Neutrophil (primary cell): ENCODE data around the gene ACBD5.

ENCODE experiments used
- H3K27ac ChIP-seq: fragments of 200-600 bp; sonication (generic); 2 replicates; pipeline ENCODE4 v1.5.1; 2016; ENCODE audit warnings: mild to moderate bottlenecking, moderate library complexity
- H3K27me3 ChIP-seq: fragments of 200-600 bp; sonication (generic); 2 replicates; pipeline ENCODE4 v1.6.0; 2016; ENCODE audit warnings: mild to moderate bottlenecking
- H3K36me3 ChIP-seq: fragments of 200-600 bp; sonication (generic); 2 replicates; pipeline ENCODE4 v1.5.1; 2017
- H3K4me1 ChIP-seq, 2 experiments: fragments of 200-600 bp in 1 of 2; sonication (generic) in 1 of 2; 1 replicate in 1 of 2; 2 replicates in 1 of 2; pipeline versions ENCODE4 v1.5.1 to v1.6.1; 2013 to 2016; ENCODE audit warnings: low read depth in 1 of 2, low read length in 1 of 2, mild to moderate bottlenecking in 1 of 2, moderate library complexity in 1 of 2; ENCODE audit not compliant: control insufficient read depth in 1 of 2, insufficient read depth in 1 of 2
- H3K4me3 ChIP-seq, 2 experiments: fragments of 200-600 bp in 1 of 2; sonication (generic) in 1 of 2; 1 replicate in 1 of 2; 2 replicates in 1 of 2; pipeline ENCODE4 v1.5.1; 2013 to 2016; ENCODE audit warnings: low read depth in 1 of 2, low read length in 1 of 2, mild to moderate bottlenecking in 1 of 2, moderate library complexity in 1 of 2
- H3K9me3 ChIP-seq: fragments of 200-600 bp; sonication (generic); 2 replicates; pipeline ENCODE4 v1.5.1; 2016
- TF ChIP-seq, protein P1 (sequence below): fragments of 200-600 bp; sonication (generic); IDR thresholded peaks from 2 replicates; pipeline ENCODE4 v1.5.1; 2016; ENCODE audit warnings: antibody characterized with exemption

The ACBD5 gene

DNA sequence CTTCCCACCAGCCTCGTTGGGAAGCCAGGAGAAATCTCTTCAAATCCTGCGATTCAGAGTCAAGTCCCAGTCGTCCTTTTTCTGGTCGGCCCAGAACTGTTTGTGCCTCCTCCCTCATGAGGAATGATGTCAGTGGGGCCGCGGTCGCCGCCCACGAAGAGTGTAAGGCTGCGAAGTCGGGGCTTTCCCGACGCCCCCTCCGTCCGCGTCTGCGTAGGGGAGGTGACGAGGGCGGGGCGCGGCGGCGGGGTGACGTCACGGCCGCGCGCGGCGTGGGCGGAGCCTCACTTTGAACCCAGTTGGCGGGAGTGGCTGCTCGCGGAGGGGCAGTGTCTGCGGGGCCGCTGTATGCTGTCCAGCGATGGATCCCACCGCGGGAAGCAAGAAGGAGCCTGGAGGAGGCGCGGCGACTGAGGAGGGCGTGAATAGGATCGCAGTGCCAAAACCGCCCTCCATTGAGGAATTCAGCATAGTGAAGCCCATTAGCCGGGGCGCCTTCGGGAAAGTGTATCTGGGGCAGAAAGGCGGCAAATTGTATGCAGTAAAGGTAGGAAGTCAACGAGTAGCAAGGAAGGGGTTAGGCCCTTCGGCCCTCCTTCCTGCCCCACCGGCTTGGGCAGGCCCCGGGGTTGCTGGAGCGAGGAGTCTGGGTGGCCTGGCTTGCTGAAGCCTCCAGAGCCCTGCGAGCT is 85.4 kb downstream of the ACBD5 start, which contains the start of gene MASTL:
Gene MASTL, plus strand, starts transcription at position 287 of the 689 bp plus-strand sequence. Its CDS starts 75 bp downstream, at position 362.
- Histone ChIP-seq H3K36me3 (peaks cover 17% of the 10 kb centered on the region), H3K27me3 (no peaks in the 10 kb centered on the region), H3K4me1 (peaks cover 28 to 33% of the 10 kb centered on the region in 2 experiments), H3K4me3 (peak within 1 kb of the TSS; percentile 86 to 92), H3K9me3 (no peaks in the 10 kb centered on the region), H3K27ac (peak within 1 kb of the TSS; percentile 99)
- TF ChIP-seq, protein P1, sequence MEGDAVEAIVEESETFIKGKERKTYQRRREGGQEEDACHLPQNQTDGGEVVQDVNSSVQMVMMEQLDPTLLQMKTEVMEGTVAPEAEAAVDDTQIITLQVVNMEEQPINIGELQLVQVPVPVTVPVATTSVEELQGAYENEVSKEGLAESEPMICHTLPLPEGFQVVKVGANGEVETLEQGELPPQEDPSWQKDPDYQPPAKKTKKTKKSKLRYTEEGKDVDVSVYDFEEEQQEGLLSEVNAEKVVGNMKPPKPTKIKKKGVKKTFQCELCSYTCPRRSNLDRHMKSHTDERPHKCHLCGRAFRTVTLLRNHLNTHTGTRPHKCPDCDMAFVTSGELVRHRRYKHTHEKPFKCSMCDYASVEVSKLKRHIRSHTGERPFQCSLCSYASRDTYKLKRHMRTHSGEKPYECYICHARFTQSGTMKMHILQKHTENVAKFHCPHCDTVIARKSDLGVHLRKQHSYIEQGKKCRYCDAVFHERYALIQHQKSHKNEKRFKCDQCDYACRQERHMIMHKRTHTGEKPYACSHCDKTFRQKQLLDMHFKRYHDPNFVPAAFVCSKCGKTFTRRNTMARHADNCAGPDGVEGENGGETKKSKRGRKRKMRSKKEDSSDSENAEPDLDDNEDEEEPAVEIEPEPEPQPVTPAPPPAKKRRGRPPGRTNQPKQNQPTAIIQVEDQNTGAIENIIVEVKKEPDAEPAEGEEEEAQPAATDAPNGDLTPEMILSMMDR: no peak

DNA sequence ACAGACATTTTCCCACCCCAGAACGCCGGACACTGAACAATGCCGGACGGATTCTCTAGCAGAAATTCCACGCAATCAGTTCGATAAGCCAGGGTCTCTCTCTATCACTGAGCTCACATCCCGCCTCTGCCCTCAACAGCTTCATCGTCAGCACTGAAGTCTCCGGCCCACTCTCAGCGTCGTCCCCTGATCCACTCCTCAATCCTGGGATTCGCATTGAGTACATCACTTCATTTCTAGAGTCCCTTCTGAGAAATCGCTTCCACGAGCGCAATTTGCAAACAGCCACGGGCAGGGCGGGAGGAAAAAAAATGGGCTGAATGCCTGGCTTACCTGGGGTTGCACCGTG is 86.8 kb downstream of the ACBD5 start:
- Histone ChIP-seq H3K36me3 (peaks cover 5% of the 10 kb centered on the region), H3K4me3 (peak overlapping the region; percentile 86 to 92), H3K4me1 (peaks cover 28 to 33% of the 10 kb centered on the region in 2 experiments), H3K27me3 (no peaks in the 10 kb centered on the region), H3K9me3 (no peaks in the 10 kb centered on the region), H3K27ac (peak overlapping the region; percentile 99)
- TF ChIP-seq, protein P1: no peak

DNA sequence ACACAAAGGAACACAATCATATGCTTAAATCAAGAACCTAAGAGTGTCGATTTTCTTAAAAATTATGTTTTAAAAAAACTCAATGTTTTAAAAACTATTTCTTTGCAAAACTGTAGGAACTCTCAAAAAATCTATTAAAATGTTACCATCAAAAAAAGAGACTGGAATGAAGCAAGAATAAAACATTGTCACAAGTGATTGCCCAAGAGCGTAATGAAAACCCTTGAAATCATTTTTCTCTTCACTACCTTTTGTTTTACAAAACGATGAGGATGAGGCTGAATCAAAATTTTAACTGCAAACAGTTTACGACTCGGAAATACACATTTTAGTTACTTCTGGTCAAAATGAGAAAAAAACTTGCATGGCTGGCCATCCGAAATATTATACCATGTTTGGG is 87.3 kb downstream of the ACBD5 start:
- peaks cover 6% of the 10 kb centered on the region for H3K36me3 ChIP-seq
- peak overlapping the region; percentile 86 to 92 for H3K4me3 ChIP-seq
- H3K9me3 ChIP-seq: no peaks in the 10 kb centered on the region
- H3K4me1 ChIP-seq: peaks cover 28 to 33% of the 10 kb centered on the region in 2 experiments
- TF ChIP-seq, protein P1: no peak
- H3K27ac ChIP-seq: peak overlapping the region; percentile 99
- H3K27me3 ChIP-seq: no peaks in the 10 kb centered on the region

GRCh38 chr10:27152687-27153086 is 87.9 kb downstream of the ACBD5 start:
- no peaks in the 10 kb centered on the region for H3K9me3 ChIP-seq
- H3K27me3 ChIP-seq: no peaks in the 10 kb centered on the region
- peaks cover 31 to 36% of the 10 kb centered on the region in 2 experiments for H3K4me1 ChIP-seq
- TF ChIP-seq, protein P1: no peak
- peaks cover 10% of the 10 kb centered on the region for H3K36me3 ChIP-seq
- H3K27ac ChIP-seq: no peak overlapping the region
- no peak overlapping the region for H3K4me3 ChIP-seq

DNA sequence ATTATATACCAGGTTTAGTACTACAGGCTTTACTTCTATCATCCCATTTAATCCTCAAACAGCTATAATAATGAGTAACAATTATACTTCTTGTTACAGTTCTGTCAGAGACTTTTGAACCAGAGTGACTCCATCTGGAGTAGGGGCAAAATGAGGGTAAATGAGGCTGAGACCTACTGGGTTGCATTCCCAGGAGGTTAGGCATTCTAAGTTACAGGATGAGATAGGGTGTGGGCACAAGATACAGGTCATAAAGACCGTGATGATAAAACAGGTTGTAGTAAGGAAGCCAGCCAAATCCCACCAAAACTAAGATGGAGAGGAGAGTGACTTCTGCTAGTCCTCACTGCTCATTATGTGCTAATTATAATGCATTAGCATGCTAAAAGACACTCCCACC is 90.3 kb downstream of the ACBD5 start:
- peaks cover 25 to 30% of the 10 kb centered on the region in 2 experiments for H3K4me1 ChIP-seq
- TF ChIP-seq, protein P1: no peak
- no peaks in the 10 kb centered on the region for H3K27me3 ChIP-seq
- H3K27ac ChIP-seq: no peak overlapping the region
- peaks cover 32% of the 10 kb centered on the region for H3K36me3 ChIP-seq
- no peaks in the 10 kb centered on the region for H3K9me3 ChIP-seq
- no peak overlapping the region for H3K4me3 ChIP-seq
